GM18519 (cell line): Measurements from ENCODE around the gene AOX1.
"Not testable (repeated sequence)": the region's sequence is repeated elsewhere in the genome, so short reads cannot be mapped to it uniquely, and the experiment has no call there.

Source experiments
- ATAC-seq: cut with Tn5 transposase; IDR thresholded peaks from one replicate; pipeline ENCODE4 v1.9.1; 2021; ENCODE audit warnings: mild to moderate bottlenecking, moderate library complexity; ENCODE audit not compliant: unreplicated experiment, low FRiP score

The AOX1 gene

DNA sequence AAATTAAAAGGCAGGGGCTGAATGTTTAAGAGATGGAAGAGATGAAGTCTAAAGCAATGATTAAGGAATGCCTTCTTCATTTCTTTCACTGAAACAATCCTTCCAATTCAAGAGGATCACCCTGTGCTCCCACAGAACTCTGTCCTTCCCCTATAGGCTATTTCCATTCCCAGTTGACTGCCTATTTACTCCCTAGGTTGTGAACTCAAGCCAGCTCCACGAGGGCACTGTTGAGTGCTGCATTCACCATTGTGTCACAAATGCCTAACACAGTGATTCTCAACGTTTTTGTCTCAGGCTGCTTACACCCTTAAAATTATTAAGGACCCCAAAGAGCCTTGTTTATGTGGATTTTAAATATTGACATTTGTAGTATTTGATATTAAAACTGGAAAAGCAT is 112.4 kb downstream of the AOX1 start:
- no peak for ATAC-seq

- ATAC-seq = no peak
Measured at GRCh38 chr2:200699310-200699709, 113.5 kb downstream of the AOX1 start.

- no peak for ATAC-seq
Measured at GRCh38 chr2:200700856-200701255, 115.0 kb downstream of the AOX1 start.

DNA sequence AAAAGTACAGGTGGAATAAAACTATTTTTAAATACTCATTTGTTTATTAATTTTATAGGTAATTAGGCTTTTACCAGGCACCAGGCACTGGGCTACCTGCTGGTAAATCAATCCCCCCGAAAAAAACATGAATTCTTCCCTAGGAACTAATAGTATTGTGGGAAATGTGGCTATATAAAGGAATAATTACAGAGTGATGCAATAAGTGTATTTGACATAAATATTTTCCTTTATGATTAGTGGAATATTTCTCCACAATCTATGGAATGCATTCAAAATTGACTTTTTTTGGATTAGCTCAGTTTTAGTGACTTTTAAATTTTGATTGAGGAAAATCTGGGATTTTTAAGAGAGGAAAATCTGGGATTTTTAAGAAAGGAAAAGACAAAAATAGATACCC is 116.2 kb downstream of the AOX1 start:
- ATAC-seq = no peak

- no peak for ATAC-seq
Measured at GRCh38 chr2:200702646-200703118, 116.9 kb downstream of the AOX1 start.

DNA sequence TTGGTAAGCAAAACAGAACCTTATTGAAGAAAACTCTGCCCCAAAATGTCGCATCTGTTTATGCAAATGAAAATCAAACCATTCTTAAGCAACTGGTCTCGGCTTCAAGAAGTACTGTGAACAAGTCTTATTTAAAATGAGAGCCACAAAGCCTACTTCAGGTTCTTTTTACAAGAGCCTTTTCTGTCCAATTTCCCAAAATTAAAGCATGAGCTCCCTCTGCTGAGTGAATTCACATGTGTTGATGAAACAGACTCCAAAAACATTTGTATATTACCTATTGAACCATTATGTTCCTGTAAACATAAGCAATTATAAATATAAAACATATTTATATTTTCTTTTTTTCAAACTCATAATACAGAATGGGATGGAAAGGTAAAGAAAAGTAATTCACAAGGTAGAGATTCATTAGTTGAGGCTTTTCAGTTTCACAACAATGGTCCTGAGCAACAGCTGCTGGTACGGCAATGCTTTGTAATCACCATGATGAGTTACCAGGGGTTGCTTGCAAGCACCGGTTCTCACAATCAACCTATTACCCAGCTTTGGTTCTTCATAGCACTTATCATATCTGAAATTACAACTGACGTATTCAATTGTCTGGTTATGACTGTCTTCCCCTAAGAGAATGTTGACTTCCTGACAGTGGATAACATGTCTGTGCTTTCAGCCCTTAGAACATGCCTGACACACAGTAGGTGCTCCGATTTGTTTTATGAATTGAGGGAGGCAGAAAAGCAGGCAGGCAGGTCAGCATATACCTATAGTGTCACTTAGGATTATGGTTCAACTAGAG is 117.5 kb downstream of the AOX1 start:
- ATAC-seq = no peak

DNA sequence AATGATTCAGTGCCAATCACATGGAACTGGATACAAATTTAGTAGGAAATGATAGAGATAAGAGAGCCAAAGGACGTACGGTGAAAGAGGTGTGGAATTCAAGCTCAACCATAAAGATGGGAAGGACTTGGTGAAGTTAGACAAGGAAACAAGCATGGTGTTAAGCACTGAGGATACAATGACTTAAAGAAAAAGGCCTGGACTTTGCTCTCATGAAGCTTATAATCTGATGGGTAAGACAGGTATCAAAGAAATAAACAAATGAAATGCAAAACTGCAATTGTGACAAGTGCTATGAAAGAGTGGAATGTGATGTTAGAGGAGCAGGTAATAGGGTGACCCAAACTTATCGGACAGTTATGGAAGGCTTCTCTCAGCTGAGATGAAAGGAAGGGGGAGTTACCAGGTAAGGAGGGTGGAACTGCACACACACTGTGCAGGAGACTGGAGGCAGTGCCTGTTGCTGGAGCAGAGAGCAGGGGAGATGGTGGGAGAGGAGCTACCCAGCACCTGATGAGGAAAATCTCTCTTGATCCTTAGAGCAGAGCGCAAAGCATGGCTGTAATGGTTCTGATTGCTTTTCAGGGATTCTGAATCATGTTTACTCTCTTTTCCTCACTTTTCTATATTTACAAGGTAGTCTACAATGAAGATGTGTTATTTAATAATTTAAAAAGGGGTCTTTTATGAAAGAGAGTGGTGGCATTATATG is 118.3 kb downstream of the AOX1 start:
- ATAC-seq = no peak

DNA sequence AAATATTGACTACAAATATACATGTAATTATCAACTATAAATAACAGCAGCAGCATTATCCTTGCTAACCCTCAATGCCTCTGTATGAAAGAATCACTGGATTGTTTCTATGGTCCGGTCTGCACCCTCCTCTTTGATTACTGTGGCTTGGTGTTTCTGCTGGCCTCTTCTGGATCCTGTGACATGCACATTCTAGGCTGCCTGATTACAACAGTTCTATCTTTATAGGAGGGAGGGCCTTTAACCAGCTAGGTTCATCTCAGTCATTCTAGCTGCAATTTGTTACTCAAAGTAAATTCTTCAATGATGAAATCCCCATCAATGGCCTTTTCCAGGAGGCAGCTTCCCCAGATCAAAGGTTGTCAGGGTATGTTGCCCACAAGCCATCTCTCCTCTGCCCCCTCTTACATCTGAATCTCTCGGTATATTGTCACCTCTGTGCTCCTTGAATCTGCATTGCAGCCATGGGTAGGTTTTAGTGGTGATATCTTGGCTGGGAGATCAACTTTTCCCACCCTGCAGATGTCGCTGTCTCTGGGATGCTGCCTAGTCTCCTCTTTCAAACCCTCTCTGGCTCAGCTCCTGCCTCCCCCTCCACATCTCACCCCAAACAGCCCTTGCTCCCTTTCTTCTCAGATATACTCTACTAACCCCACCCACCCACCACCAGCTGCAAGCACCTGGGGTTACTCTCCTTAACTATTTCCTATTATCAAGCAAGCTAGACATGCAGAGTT is 119.7 kb downstream of the AOX1 start:
- no peak for ATAC-seq

DNA sequence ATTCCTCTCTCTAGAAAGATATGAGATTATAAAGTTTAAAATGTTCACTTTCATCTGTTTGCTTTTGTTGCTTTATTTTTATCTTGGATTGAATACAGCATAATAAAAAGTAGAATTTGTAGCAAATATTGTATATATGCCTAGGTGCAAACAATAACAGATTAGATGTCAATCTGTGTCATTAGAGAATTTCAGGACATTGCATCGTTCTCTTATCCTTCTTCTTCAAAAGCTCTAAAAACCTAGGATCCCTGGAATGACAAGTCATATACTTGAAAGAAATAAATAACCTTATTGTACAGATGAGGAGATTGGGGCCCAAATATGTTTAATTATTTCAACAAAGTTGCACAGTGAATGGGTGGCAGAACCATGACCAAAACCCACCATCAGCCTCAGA is 123.1 kb downstream of the AOX1 start:
- no peak for ATAC-seq

DNA sequence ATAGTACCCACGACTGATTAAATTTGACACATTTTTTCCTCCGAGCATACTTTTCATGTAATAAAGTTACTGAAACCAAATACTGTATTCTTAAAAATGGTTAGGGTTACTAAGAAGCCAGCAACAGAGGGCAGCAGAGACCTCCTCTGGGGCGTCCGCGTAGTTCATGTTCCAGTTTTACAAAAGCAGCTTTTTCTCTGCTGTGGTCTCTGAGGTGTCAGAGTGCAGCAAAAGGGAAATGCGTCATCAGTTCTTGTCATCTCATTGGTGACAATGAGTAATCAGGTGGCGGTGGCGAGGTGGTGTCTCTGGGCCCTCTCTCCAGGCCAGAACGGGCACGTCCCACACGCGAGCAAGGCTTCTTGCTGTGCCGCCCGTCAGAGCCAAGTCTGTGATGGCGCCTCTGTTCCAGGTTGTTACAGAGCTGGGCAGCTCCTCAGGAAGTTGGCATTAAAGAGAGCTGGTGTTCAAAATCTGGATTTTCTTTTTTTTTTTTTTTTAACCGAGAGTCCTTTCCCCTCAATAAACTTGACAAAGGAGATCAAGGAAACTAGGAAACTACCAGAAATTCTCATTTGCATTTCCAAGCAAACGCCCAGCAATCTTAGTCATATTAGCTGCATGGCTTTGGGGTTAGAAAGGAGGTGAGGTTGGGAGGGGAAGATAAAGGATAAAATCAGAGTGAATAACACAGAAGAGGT is 127.3 kb downstream of the AOX1 start:
- no peak for ATAC-seq

DNA sequence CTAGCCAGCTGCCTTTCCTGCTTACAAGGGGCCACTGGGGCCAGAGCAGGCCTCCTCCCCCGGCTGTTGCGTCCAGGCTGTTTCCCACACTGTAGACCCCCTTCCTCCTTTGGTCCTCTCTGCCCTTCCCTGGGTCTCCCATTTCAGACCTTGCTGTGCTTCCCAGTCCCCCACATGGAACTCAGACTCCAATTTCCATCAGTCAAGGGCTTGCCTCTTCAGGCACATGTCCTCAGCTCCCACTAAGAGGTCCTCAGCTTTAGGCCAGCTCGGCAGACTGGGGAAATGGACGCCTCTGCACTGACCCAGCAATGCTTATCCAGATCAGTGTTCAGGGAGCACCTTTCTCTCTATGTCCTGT is 127.9 kb downstream of the AOX1 start:
- ATAC-seq = no peak

DNA sequence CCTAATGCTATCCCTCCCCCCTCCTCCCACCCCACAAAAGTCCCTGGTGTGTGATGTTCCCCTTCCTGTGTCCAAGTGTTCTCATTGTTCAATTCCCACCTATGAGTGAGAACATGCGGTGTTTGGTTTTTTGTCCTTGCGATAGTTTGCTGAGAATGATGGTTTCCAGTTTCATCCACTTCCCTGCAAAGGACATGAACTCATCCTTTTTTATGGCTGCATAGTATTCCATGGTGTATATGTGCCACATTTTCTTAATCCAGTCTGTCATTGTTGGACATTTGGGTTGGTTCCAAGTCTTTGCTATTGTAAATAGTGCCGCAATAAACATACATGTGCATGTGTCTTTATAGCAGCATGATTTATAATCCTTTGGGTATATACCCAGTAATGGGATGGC is 129.2 kb downstream of the AOX1 start:
- ATAC-seq = not testable (repeated sequence)

DNA sequence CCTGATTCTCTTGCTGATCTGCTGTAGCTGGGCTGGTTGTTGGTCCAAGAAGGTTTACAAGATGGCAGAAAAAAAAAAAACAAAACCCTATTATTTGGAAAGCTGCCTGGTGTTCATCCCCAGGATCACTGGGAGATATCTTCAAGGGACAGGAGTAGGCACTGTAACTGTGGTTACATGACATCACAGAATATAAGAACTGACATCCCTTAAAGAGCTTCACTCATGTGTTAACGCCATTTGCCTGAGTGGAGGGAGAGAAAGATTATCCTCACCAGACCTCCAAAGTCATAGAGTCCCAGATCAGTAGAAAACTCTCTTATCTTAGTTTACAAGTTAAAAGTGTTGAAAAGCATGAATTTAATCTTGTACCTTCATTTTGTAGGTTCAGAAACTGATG is 130.6 kb downstream of the AOX1 start:
- ATAC-seq = no peak
